H1 (cell line): ENCODE results near the gene MYF5. TPM values are rescaled to one million over a fixed set of nuclear protein-coding genes. Genes with fewer than 3 reads are reported as not detected.

Source experiments
- CTCF ChIA-PET: fragments of 300-600 bp; sonication (Branson Sonifier 250); formaldehyde crosslinking; loops from one replicate; lab custom pipeline; 2021; ENCODE audit not compliant: partially characterized antibody; lab: Charles Lee
- POLR2A ChIA-PET: fragments of 300-600 bp; sonication (Branson Sonifier 250); formaldehyde crosslinking; loops from one replicate; lab custom pipeline; 2021; ENCODE audit warnings: inconsistent platforms; ENCODE audit not compliant: partially characterized antibody; lab: Charles Lee
- DNase-seq, 2 experiments: peaks; one replicate each; pipeline versions ENCODE4 v3.0.0 to v3.0.0-alpha.2; 2010 to 2022; ENCODE audit warnings: low spot score in 2 of 2, low read depth in 1 of 2, mixed read lengths in 1 of 2
- FAIRE-seq: peaks from 2 replicates; lab custom pipeline; 2011; peaks lifted over from hg19 to GRCh38; lab: Jason Lieb, UNC
- H2AFZ ChIP-seq: 2 replicates; pipeline ENCODE4 v1.8.1; 2012; ENCODE audit warnings: low read length, inconsistent platforms
- H2AK5ac ChIP-seq: 2 replicates; pipeline ENCODE4 v1.6.1; 2013; ENCODE audit warnings: low read depth, low read length
- H2BK120ac ChIP-seq: replicated peaks from 2 replicates; pipeline ENCODE3; 2013; ENCODE audit warnings: low read depth, low read length, inconsistent platforms
- H2BK12ac ChIP-seq: 2 replicates; pipeline ENCODE4 v1.6.1; 2013; ENCODE audit warnings: low read depth, low read length
- H2BK15ac ChIP-seq: 2 replicates; pipeline ENCODE4 v1.6.1; 2013; ENCODE audit warnings: low read length
- H2BK20ac ChIP-seq: 2 replicates; pipeline ENCODE4 v1.6.1; 2013; ENCODE audit warnings: low read length
- H2BK5ac ChIP-seq: 2 replicates; pipeline ENCODE4 v1.6.1; 2013; ENCODE audit warnings: low read depth, low read length
- H3K14ac ChIP-seq: 2 replicates; pipeline ENCODE4 v1.6.1; 2013; ENCODE audit warnings: inconsistent platforms; ENCODE audit not compliant: insufficient read length
- H3K18ac ChIP-seq: 2 replicates; pipeline ENCODE4 v1.6.1; 2013; ENCODE audit warnings: low read length; ENCODE audit errors: extremely low read depth
- H3K23ac ChIP-seq: 2 replicates; pipeline ENCODE4 v1.6.1; 2013; ENCODE audit warnings: inconsistent platforms; ENCODE audit not compliant: insufficient read length
- H3K23me2 ChIP-seq: 2 replicates; pipeline ENCODE4 v1.6.1; 2013; ENCODE audit warnings: low read depth, low read length
- H3K27ac ChIP-seq: 2 replicates; pipeline ENCODE4 v1.6.1; 2011; ENCODE audit warnings: low read depth, low read length, inconsistent platforms
- H3K27me3 ChIP-seq, 4 experiments: replicated peaks in 1 of 4; 1 replicate in 1 of 4; 2 replicates in 3 of 4; pipeline versions ENCODE4 v1.6.1 to v1.8.1; 2011 to 2013; ENCODE audit warnings: low read length in 3 of 4, mild to moderate bottlenecking in 3 of 4, inconsistent platforms in 2 of 4, mixed read lengths in 2 of 4, moderate library complexity in 1 of 4; ENCODE audit not compliant: control insufficient read depth in 3 of 4, insufficient read depth in 3 of 4; ENCODE audit errors: extremely low read depth in 1 of 4
- H3K36me3 ChIP-seq, 4 experiments: 2 replicates each; pipeline versions ENCODE4 v1.6.1 to v1.8.1; 2011 to 2013; ENCODE audit warnings: mild to moderate bottlenecking in 4 of 4, low read length in 3 of 4, moderate library complexity in 2 of 4, control low read depth in 1 of 4, inconsistent platforms in 1 of 4; ENCODE audit not compliant: insufficient read depth in 4 of 4, control insufficient read depth in 2 of 4
- H3K4ac ChIP-seq: replicated peaks from 2 replicates; pipeline ENCODE3; 2013; ENCODE audit warnings: low read length, low read depth, mixed read lengths, inconsistent platforms; ENCODE audit not compliant: insufficient read length
- H3K4me1 ChIP-seq, 4 experiments: replicated peaks in 1 of 4; 1 replicate in 1 of 4; 2 replicates in 3 of 4; pipeline versions ENCODE4 v1.6.1 to v1.8.1; 2011 to 2013; ENCODE audit warnings: low read length in 3 of 4, inconsistent platforms in 2 of 4, mixed read lengths in 1 of 4; ENCODE audit not compliant: insufficient read depth in 4 of 4, control insufficient read depth in 3 of 4
- H3K4me2 ChIP-seq, 2 experiments: 2 replicates each; pipeline versions ENCODE4 v1.6.1 to v1.8.1; 2011 to 2013; ENCODE audit warnings: low read depth in 2 of 2, low read length in 2 of 2, control low read depth in 1 of 2, inconsistent platforms in 1 of 2, mild to moderate bottlenecking in 1 of 2; ENCODE audit not compliant: insufficient read depth in 1 of 2
- H3K4me3 ChIP-seq, 4 experiments: fragments of 200-600, 300-600 bp in 1 of 4; sonication (generic), shearing (Covaris generic), sonication (Bioruptor Twin) in 1 of 4; 2 replicates each; pipeline versions ENCODE4 v1.5.1 to v1.8.1; 2011 to 2016; ENCODE audit warnings: low read length in 4 of 4, low read depth in 3 of 4, control low read depth in 2 of 4, inconsistent platforms in 2 of 4, mild to moderate bottlenecking in 2 of 4, mixed read lengths in 1 of 4, moderate library complexity in 1 of 4; ENCODE audit not compliant: insufficient read depth in 2 of 4; ENCODE audit errors: extremely low read depth in 1 of 4
- H3K56ac ChIP-seq: replicated peaks from 2 replicates; pipeline ENCODE3; 2013; ENCODE audit warnings: low read depth, mild to moderate bottlenecking, mixed read lengths, low read length, inconsistent platforms; ENCODE audit not compliant: insufficient read length
- H3K79me1 ChIP-seq: 2 replicates; pipeline ENCODE4 v1.6.1; 2013; ENCODE audit warnings: low read depth, low read length, control low read depth
- H3K79me2 ChIP-seq, 2 experiments: 2 replicates each; pipeline versions ENCODE4 v1.6.1 to v1.8.1; 2012 to 2013; ENCODE audit warnings: low read length in 2 of 2, mild to moderate bottlenecking in 2 of 2, inconsistent platforms in 1 of 2; ENCODE audit not compliant: insufficient read depth in 2 of 2, control insufficient read depth in 1 of 2
- H3K9ac ChIP-seq, 4 experiments: replicated peaks in 1 of 4; 1 replicate in 1 of 4; 2 replicates in 3 of 4; pipeline versions ENCODE4 v1.6.1 to v1.8.1; 2011 to 2013; ENCODE audit warnings: low read depth in 3 of 4, low read length in 3 of 4, control low read depth in 2 of 4, mild to moderate bottlenecking in 2 of 4, moderate library complexity in 2 of 4, inconsistent platforms in 1 of 4; ENCODE audit errors: extremely low read depth in 1 of 4
- H3K9me3 ChIP-seq, 2 experiments: 2 replicates each; pipeline versions ENCODE4 v1.6.1 to v1.8.1; 2012 to 2013; ENCODE audit warnings: mild to moderate bottlenecking in 2 of 2, moderate library complexity in 2 of 2, control low read depth in 1 of 2, inconsistent platforms in 1 of 2, low read depth in 1 of 2, low read length in 1 of 2, mixed read lengths in 1 of 2; ENCODE audit not compliant: insufficient read depth in 2 of 2
- H4K20me1 ChIP-seq, 2 experiments: replicated peaks in 1 of 2; 2 replicates each; pipeline versions ENCODE3 to v1.8.1; 2011 to 2013; ENCODE audit warnings: inconsistent platforms in 2 of 2, low read length in 2 of 2, mild to moderate bottlenecking in 1 of 2; ENCODE audit not compliant: insufficient read depth in 2 of 2, control insufficient read depth in 1 of 2
- H4K5ac ChIP-seq: 2 replicates; pipeline ENCODE4 v1.6.1; 2013; ENCODE audit warnings: low read length, low read depth, mixed read lengths, inconsistent platforms; ENCODE audit not compliant: insufficient read length
- H4K8ac ChIP-seq: 2 replicates; pipeline ENCODE4 v1.8.0; 2013; ENCODE audit warnings: mild to moderate bottlenecking, moderate library complexity, low read length, inconsistent platforms; ENCODE audit not compliant: insufficient read depth; ENCODE audit errors: extremely low read depth
- H4K91ac ChIP-seq: replicated peaks from 2 replicates; pipeline ENCODE3; 2013; ENCODE audit warnings: low read length, mixed read lengths, inconsistent platforms; ENCODE audit not compliant: insufficient read length
- CBX8 ChIP-seq: fragments of 300-800, 300-1000 bp; sonication (generic); IDR thresholded peaks from 2 replicates; pipeline ENCODE4 v1.7.1; 2016; ENCODE audit warnings: low read depth, low read length, borderline replicate concordance
- CEBPB ChIP-seq: IDR thresholded peaks from 2 replicates; pipeline ENCODE4 v1.6.1; 2012; ENCODE audit warnings: low read depth, low read length
- FOSL1 ChIP-seq: IDR thresholded peaks from 2 replicates; pipeline ENCODE4 v1.6.1; 2011; ENCODE audit warnings: mild to moderate bottlenecking, low read depth, low read length, moderate library complexity; ENCODE audit not compliant: insufficient read depth
- KDM1A ChIP-seq: fragments of 200-600, 300-600 bp; sonication (generic); IDR thresholded peaks from 2 replicates; pipeline ENCODE4 v1.7.1; 2016; ENCODE audit warnings: mild to moderate bottlenecking, low read length, borderline replicate concordance
- PHF8 ChIP-seq: fragments of 200-600 bp; sonication (generic); conservative IDR thresholded peaks from 2 replicates; pipeline ENCODE4 v1.7.1; 2012; ENCODE audit warnings: low read depth, mild to moderate bottlenecking, inconsistent platforms, low read length, moderate library complexity
- SP1 ChIP-seq: IDR thresholded peaks from 2 replicates; pipeline ENCODE4 v1.6.1; 2011; ENCODE audit warnings: low read depth, low read length
- SP2 ChIP-seq: IDR thresholded peaks from 2 replicates; pipeline ENCODE4 v1.6.1; 2012; ENCODE audit warnings: mild to moderate bottlenecking, low read length, inconsistent platforms
- TAF7 ChIP-seq: optimal IDR thresholded peaks from 2 replicates; pipeline ENCODE3; 2011; ENCODE audit warnings: low read depth, mild to moderate bottlenecking, inconsistent platforms, low read length, moderate library complexity, borderline replicate concordance
- TCF12 ChIP-seq: IDR thresholded peaks from 2 replicates; pipeline ENCODE4 v1.6.1; 2011; ENCODE audit warnings: low read depth, mild to moderate bottlenecking, low read length
- TEAD4 ChIP-seq: IDR thresholded peaks from 2 replicates; pipeline ENCODE4 v1.6.1; 2012; ENCODE audit warnings: low read depth, low read length, inconsistent platforms, mixed read lengths
- WGBS, 2 experiments: shearing (Covaris generic) in 1 of 2; methylation state at CpG; one replicate each; pipeline versions ENCODE4 v1.1.6 to v1.1.7; 2013 to 2015; ENCODE audit warnings: low lambda C conversion rate in 2 of 2, mixed read lengths in 2 of 2, inconsistent platforms in 1 of 2, low coverage in 1 of 2, missing lambda C conversion rate in 1 of 2; ENCODE audit not compliant: insufficient replicate concordance in 2 of 2, insufficient coverage in 1 of 2, insufficient read length in 1 of 2; ENCODE audit errors: extremely low coverage in 1 of 2, missing lambda C conversion rate in 1 of 2; 5-methylcytosine and 5-hydroxymethylcytosine counted together
- polyA plus RNA-seq, 7 experiments: library from polyadenylated mRNA; depleted of rRNA in 3 of 7; stranded (reverse) in 5 of 7; unstranded in 2 of 7; fragments of >200 nt in 5 of 7; fragments of 200-250 nt in 2 of 7; gene quantifications; 1 replicate in 5 of 7; 2 replicates in 1 of 7; 4 replicates in 1 of 7; pipeline versions ENCODE4 v1.2.1 to v1.2.3, GENCODE V29; 2011 to 2013; ENCODE audit warnings: missing spikeins in 2 of 7, mixed read lengths in 2 of 7
- total RNA-seq: library from RNA; stranded (reverse); fragmentation: NEBNext Ultra II Directional; extraction: Animal tissue kit (Norgen Biotek cat#: 25700); gene quantifications from 2 replicates; pipeline ENCODE4 v1.2.1, GENCODE V29; 2021
- TF ChIP-seq, protein P1 (sequence below): IDR thresholded peaks from 2 replicates; pipeline ENCODE4 v1.6.1; 2011; ENCODE audit warnings: low read depth, mild to moderate bottlenecking, low read length; ENCODE audit not compliant: insufficient read depth

MYF5 gene
- total and polyA plus RNA-seq, 2 of the 8 experiments (the other 6 are each of a cell fraction or from before 2014, with no cell fraction given): 0.09 TPM; not detected in 1

DNA sequence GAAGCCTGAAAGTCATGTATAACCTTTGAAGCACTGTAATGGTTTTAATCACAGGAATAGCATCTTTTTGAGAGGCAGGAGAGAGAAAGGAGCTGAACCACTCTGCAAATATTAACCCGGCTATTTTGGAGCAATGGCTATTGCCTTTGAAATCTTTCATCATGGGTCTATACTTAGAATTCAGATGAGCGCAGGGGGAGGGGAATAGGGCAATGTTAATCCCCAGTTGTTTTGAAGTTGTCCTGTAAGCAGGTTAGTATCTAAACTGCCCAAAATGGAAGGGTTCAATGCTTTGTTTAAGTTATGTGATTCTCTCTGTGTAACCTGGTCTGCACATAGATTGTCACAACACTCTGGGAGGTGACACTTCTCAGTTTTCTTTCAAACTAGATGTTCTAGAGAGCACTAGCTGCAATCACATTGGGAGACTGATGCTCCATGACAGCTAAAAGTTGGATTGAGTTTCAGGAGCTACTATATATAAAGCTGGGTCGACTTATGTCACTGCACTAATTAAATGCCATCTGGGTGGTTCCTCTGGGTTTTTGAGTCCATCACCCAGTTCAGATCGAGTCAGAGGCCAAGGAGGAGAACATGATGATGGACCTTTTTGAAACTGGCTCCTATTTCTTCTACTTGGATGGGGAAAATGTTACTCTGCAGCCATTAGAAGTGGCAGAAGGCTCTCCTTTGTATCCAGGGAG, 9.4 kb upstream of the MYF5 start, which contains the start of gene MYF6:
Gene MYF6 (plus strand): TSS at position 509 of the 704 bp plus-strand sequence. CDS start 86 bp downstream, at position 595.
- peak within 1 kb of the TSS; percentile 42 to 54 (median 49) for H3K4me3 ChIP-seq
- H3K14ac ChIP-seq: no peak within 1 kb of the TSS
- no peak within 1 kb of the TSS; a peak in 1 of 7 replicates for H3K9ac ChIP-seq
- H3K9me3 ChIP-seq: no peaks in the 10 kb centered on the region
- no peak within 1 kb of the TSS for H4K5ac ChIP-seq
- peak within 1 kb of the TSS; percentile 41; the same call in 1 of the 2 replicates for H4K8ac ChIP-seq
- no peak within 1 kb of the TSS for H2AFZ ChIP-seq
- H2BK15ac ChIP-seq: no peak within 1 kb of the TSS
- no peak within 1 kb of the TSS for H2BK120ac ChIP-seq
- peaks cover 6 to 24% (median 12%) of the 10 kb centered on the region in 4 experiments for H3K4me1 ChIP-seq
- H2BK20ac ChIP-seq: no peak within 1 kb of the TSS
- peak within 1 kb of the TSS; percentile 96 to 97 for H3K4me2 ChIP-seq
- H3K79me1 ChIP-seq: no peaks in the 10 kb centered on the region
- H3K23ac ChIP-seq: no peak within 1 kb of the TSS
- H4K91ac ChIP-seq: no peak within 1 kb of the TSS
- WGBS, 2 experiments: 79% methylated on average over 4 of the region's 4 CpGs; no CpG with 5 or more reads in 1 of the 2 experiments
- POLR2A ChIA-PET: interaction anchor here (1.2 to 1.8 kb wide), 2 partner anchors 23 kb away, joined by 5 to 6 read pairs; no protein-coding TSS in a partner anchor
- no peak within 1 kb of the TSS for H3K18ac ChIP-seq
- TF ChIP-seq TEAD4 (no peak), TCF12 (no peak), KDM1A (no peak), SP1 (no peak), CEBPB (no peak), FOSL1 (no peak), SP2 (no peak), PHF8 (no peak), CBX8 (no peak), TAF7 (no peak)
- TF ChIP-seq, protein P1, sequence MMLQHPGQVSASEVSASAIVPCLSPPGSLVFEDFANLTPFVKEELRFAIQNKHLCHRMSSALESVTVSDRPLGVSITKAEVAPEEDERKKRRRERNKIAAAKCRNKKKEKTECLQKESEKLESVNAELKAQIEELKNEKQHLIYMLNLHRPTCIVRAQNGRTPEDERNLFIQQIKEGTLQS: no peak
- H3K4ac ChIP-seq: no peak within 1 kb of the TSS
- no peak within 1 kb of the TSS for H2BK5ac ChIP-seq
- H2AK5ac ChIP-seq: no peak within 1 kb of the TSS
- no peak for FAIRE-seq
- peaks cover 11% of the 10 kb centered on the region for H3K23me2 ChIP-seq
- H3K27ac ChIP-seq: no peak within 1 kb of the TSS
- peaks cover 0 to 2% of the 10 kb centered on the region in 2 experiments for H4K20me1 ChIP-seq
- no peaks in the 10 kb centered on the region for H3K36me3 ChIP-seq
- peaks cover 32 to 59% (median 55%) of the 10 kb centered on the region in 4 experiments for H3K27me3 ChIP-seq
- no peak for DNase-seq
- H2BK12ac ChIP-seq: no peak within 1 kb of the TSS
- H3K79me2 ChIP-seq: no peaks in the 10 kb centered on the region
- no peak within 1 kb of the TSS for H3K56ac ChIP-seq
- CTCF ChIA-PET: interaction anchor here (1.0 to 1.8 kb wide), 3 partner anchors 32 to 76 kb away, joined by 3 to 7 read pairs (median 3); no protein-coding TSS in a partner anchor
